Measurements from ENCODE around the gene C3orf18. TPM values are rescaled to one million over a fixed set of nuclear protein-coding genes. Genes with fewer than 3 reads are reported as not detected.

C3orf18 gene
- total RNA-seq, 1 donor from 2014 or later: 7.2 TPM

DNA sequence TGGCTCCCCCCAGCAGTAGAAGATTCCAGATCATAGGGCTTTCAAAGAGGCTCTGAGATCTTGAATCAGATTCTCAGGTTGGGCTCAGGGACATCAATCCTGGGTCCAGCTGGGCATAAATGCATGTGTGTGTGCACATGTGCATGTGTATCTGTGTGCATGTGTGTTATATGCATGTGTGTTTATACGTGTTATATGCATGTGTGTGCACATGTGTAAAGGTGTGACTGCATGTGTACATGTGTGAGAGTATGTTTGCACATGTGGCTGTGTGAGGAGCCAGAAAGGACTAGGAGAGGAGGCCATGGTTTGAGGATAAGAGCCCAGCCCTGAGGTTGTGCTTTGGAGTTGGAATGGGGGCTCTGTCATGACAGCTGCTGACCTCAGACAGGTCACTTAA, 47.6 kb upstream of the C3orf18 start:
- Mint-ChIP-seq H3K4me1 (ENCODE audit: low read depth, unreplicated experiment) (peaks cover 5% of the 10 kb centered on the region), H3K36me3 (ENCODE audit: low read depth, unreplicated experiment) (peaks cover under 1% of the 10 kb centered on the region), H3K4me3 (ENCODE audit: unreplicated experiment) (no peak overlapping the region), H3K27ac (ENCODE audit: unreplicated experiment) (no peak overlapping the region), H3K27me3 (ENCODE audit: low read depth, unreplicated experiment) (peaks cover 37% of the 10 kb centered on the region), H3K9me3 (ENCODE audit: unreplicated experiment) (no peaks in the 10 kb centered on the region)
- TF ChIP-seq, protein P1, sequence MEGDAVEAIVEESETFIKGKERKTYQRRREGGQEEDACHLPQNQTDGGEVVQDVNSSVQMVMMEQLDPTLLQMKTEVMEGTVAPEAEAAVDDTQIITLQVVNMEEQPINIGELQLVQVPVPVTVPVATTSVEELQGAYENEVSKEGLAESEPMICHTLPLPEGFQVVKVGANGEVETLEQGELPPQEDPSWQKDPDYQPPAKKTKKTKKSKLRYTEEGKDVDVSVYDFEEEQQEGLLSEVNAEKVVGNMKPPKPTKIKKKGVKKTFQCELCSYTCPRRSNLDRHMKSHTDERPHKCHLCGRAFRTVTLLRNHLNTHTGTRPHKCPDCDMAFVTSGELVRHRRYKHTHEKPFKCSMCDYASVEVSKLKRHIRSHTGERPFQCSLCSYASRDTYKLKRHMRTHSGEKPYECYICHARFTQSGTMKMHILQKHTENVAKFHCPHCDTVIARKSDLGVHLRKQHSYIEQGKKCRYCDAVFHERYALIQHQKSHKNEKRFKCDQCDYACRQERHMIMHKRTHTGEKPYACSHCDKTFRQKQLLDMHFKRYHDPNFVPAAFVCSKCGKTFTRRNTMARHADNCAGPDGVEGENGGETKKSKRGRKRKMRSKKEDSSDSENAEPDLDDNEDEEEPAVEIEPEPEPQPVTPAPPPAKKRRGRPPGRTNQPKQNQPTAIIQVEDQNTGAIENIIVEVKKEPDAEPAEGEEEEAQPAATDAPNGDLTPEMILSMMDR (IDR thresholded peaks at IDR 0.05; ENCODE audit: insufficient read depth, low read depth, low read length): no peak
- no peak for TF ChIP-seq EZH2 (IDR thresholded peaks at IDR 0.05; ENCODE audit: insufficient read depth, low read length)
- Histone ChIP-seq H4K20me1 (ENCODE audit: insufficient read depth, low read length) (peaks cover 4% of the 10 kb centered on the region), H3K9ac (ENCODE audit: low read length) (no peak overlapping the region), H3K27ac (ENCODE audit: low read depth, low read length) (no peak overlapping the region), H3K36me3 (ENCODE audit: insufficient read depth, low read length) (no peaks in the 10 kb centered on the region), H3K4me3 (ENCODE audit: insufficient read depth, low read depth, low read length) (no peak overlapping the region), H2AFZ (ENCODE audit: low read depth, low read length) (no peak overlapping the region), H3K4me1 (ENCODE audit: insufficient read depth, low read length) (peaks cover 26% of the 10 kb centered on the region), H3K27me3 (ENCODE audit: insufficient read depth, low read length) (no peaks in the 10 kb centered on the region), H3K79me2 (ENCODE audit: insufficient read depth, low read length) (peaks cover 5% of the 10 kb centered on the region), H3K4me2 (ENCODE audit: low read length) (no peak overlapping the region), H3K9me3 (ENCODE audit: insufficient read depth, low read depth, low read length) (no peaks in the 10 kb centered on the region)
- no peak for DNase-seq (ENCODE audit: low read depth)
- no peak for FAIRE-seq

DNA sequence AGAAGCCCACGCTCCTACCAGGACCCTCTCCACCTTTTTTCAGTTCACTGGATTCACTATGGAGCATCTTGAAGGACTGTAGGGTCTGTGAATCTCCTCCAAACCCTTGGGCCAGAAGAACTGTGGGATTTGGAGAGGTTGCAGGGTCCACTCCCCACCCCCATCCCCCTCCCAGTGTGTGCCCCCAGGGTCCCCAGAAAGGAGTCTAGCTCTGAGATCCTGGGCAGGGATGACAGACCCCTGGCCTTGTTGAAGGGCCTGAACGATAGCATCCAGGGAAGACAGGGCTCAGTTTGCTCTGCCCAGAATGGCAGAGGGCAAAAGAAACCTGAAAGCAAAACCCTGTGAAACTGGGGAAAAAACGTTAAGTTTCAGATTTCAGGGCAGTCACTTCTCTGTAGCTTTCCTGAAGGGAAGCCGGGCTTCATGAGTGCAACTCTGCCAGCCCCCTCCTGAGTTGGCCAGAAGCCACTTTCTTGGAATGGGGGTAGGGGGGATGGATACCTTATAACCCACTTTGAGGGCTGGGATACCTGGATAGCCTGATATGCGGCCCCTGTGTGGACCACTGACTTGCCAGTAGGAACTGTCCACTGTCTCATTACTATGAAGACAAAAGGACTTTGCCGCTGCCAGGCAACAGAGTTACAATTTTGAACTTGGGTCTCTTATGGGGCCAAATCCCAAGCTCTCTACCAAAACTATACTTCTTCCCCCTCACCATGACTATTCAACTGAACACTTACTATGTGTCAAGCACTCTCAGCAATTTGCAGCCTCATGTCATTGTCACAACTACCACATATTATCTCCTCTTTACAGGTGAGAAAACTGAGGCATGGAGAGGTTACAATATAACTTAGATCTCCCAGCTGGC, 45.7 kb upstream of the C3orf18 start:
- peak overlapping the region; percentile 82 for H3K4me3 Mint-ChIP-seq (ENCODE audit: unreplicated experiment)
- DNase-seq (ENCODE audit: low read depth) (no peak), FAIRE-seq (no peak)
- Histone ChIP-seq H2AFZ (ENCODE audit: low read depth, low read length) (no peak overlapping the region), H3K9me3 (ENCODE audit: insufficient read depth, low read depth, low read length) (no peaks in the 10 kb centered on the region), H3K9ac (ENCODE audit: low read length) (no peak overlapping the region), H4K20me1 (ENCODE audit: insufficient read depth, low read length) (peaks cover 4% of the 10 kb centered on the region), H3K4me2 (ENCODE audit: low read length) (no peak overlapping the region), H3K27ac (ENCODE audit: low read depth, low read length) (no peak overlapping the region), H3K4me1 (ENCODE audit: insufficient read depth, low read length) (peaks cover 26% of the 10 kb centered on the region), H3K36me3 (ENCODE audit: insufficient read depth, low read length) (no peaks in the 10 kb centered on the region), H3K27me3 (ENCODE audit: insufficient read depth, low read length) (no peaks in the 10 kb centered on the region), H3K79me2 (ENCODE audit: insufficient read depth, low read length) (peaks cover 5% of the 10 kb centered on the region), H3K4me3 (ENCODE audit: insufficient read depth, low read depth, low read length) (no peak overlapping the region)
- H3K36me3 Mint-ChIP-seq (ENCODE audit: low read depth, unreplicated experiment): peaks cover 3% of the 10 kb centered on the region
- TF ChIP-seq EZH2 (IDR thresholded peaks at IDR 0.05; ENCODE audit: insufficient read depth, low read length): no peak
- TF ChIP-seq, protein P1 (IDR thresholded peaks at IDR 0.05; ENCODE audit: insufficient read depth, low read depth, low read length): no peak
- no peak overlapping the region for H3K27ac Mint-ChIP-seq (ENCODE audit: unreplicated experiment)
- peaks cover 5% of the 10 kb centered on the region for H3K4me1 Mint-ChIP-seq (ENCODE audit: low read depth, unreplicated experiment)
- H3K27me3 Mint-ChIP-seq (ENCODE audit: low read depth, unreplicated experiment): peaks cover 50% of the 10 kb centered on the region
- H3K9me3 Mint-ChIP-seq (ENCODE audit: unreplicated experiment): no peaks in the 10 kb centered on the region
